Measurements from ENCODE around the gene KDSR.

- no peak for TF ChIP-seq EZH2 (IDR thresholded peaks at IDR 0.05; ENCODE audit: low read depth)
- TF ChIP-seq CTCF (conservative IDR thresholded peaks at IDR 0.05) = no peak
Measured at GRCh38 chr18:63286926-63287325, 80.1 kb downstream of the KDSR start.

Data from PC-9 (cell line).